Parathyroid adenoma (tissue), 2 donors: ENCODE results near the gene ZW10.
"Not testable (repeated sequence)": the region's sequence is repeated elsewhere in the genome, so short reads cannot be mapped to it uniquely, and the experiment has no call there.

Experiments used
- H2AFZ ChIP-seq: fragments of 300-600 bp; sonication (generic); one replicate; pipeline ENCODE4 v1.7.0; 2017; ENCODE audit warnings: antibody characterized with exemption, mild to moderate bottlenecking
- H3K27ac ChIP-seq: fragments of 300-600 bp; sonication (generic); one replicate; pipeline ENCODE4 v1.7.0; 2017
- H3K27me3 ChIP-seq: fragments of 300-600 bp; sonication (generic); one replicate; pipeline ENCODE4 v1.7.0; 2017; ENCODE audit warnings: low read length; ENCODE audit not compliant: control insufficient read depth, insufficient read depth
- H3K36me3 ChIP-seq: fragments of 300-600 bp; sonication (generic); one replicate; pipeline ENCODE4 v1.7.0; 2017; ENCODE audit warnings: low read length; ENCODE audit not compliant: control insufficient read depth, insufficient read depth
- H3K4me1 ChIP-seq: fragments of 300-600 bp; sonication (generic); one replicate; pipeline ENCODE4 v1.7.0; 2017; ENCODE audit warnings: control low read depth
- H3K4me2 ChIP-seq: fragments of 300-600 bp; sonication (generic); one replicate; pipeline ENCODE4 v1.7.0; 2017; ENCODE audit warnings: low read length
- H3K4me3 ChIP-seq: fragments of 300-600 bp; sonication (generic); one replicate; pipeline ENCODE4 v1.7.0; 2017; ENCODE audit warnings: low read depth, low read length
- H3K79me2 ChIP-seq: fragments of 300-600 bp; sonication (generic); one replicate; pipeline ENCODE4 v1.7.0; 2017; ENCODE audit warnings: control low read depth
- H3K9ac ChIP-seq: fragments of 300-600 bp; sonication (generic); one replicate; pipeline ENCODE4 v1.7.0; 2017; ENCODE audit warnings: mild to moderate bottlenecking
- H3K9me3 ChIP-seq: fragments of 300-600 bp; sonication (generic); one replicate; pipeline ENCODE4 v1.7.0; 2017; ENCODE audit warnings: low read length; ENCODE audit not compliant: control insufficient read depth
- TF ChIP-seq, protein P1 (sequence below): fragments of 300-600 bp; sonication (generic); IDR thresholded peaks from one replicate; pipeline ENCODE4 v1.7.0; 2017; ENCODE audit warnings: antibody characterized with exemption, mild to moderate bottlenecking
- donor health status: primary hyperparathyroidism.

Gene ZW10

DNA sequence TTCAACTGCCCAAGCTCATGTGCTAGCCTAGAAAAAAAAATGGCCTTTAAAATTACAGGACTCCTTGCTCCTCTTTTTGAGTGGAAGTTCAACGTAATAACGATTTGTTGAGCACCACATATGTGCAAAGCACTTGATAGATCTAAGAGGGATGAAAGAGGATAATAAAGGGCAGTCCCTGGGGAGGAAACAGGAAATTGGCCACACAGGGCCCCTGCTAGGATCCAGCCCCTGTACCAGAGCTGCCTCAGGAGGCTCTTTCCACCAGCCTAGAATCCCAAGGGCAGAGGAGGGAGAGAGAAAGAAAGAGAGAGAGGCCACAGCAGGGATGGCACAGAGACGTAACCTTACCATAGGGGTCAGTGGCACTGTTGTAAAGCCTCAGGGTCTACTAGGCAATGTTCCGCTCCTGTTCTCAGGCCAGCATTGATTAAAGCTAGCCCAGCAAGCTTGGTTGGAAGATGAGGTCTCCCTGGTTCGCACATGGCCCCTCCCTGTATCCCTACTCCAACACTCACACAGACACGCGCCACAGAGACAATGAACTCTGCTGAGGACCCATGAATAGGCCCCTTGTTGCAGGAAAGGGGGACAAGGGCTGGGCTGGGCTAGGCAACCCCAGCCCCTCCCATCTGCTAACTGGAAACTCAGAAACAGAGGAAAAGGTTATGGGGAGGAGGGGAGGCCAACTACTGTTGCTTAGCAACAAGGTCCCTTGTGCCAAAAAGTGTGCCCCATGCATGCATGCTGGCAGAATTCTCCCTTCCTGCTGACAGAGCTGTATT, 67.4 kb downstream of the ZW10 start, which contains the start of gene TMPRSS5:
TMPRSS5 (minus strand) TSS at position 438 of the 785 bp plus-strand sequence; CDS start at position 354, 84 bp downstream.
- Histone ChIP-seq H3K4me1 (peaks cover 15% of the 10 kb centered on the region), H3K4me2 (no peak within 1 kb of the TSS), H3K9ac (no peak within 1 kb of the TSS), H2AFZ (peak within 1 kb of the TSS; percentile 66), H3K27me3 (no peaks in the 10 kb centered on the region), H3K36me3 (no peaks in the 10 kb centered on the region), H3K27ac (peak within 1 kb of the TSS; percentile 72), H3K9me3 (no peaks in the 10 kb centered on the region), H3K4me3 (no peak within 1 kb of the TSS), H3K79me2 (no peaks in the 10 kb centered on the region)
- TF ChIP-seq, protein P1, sequence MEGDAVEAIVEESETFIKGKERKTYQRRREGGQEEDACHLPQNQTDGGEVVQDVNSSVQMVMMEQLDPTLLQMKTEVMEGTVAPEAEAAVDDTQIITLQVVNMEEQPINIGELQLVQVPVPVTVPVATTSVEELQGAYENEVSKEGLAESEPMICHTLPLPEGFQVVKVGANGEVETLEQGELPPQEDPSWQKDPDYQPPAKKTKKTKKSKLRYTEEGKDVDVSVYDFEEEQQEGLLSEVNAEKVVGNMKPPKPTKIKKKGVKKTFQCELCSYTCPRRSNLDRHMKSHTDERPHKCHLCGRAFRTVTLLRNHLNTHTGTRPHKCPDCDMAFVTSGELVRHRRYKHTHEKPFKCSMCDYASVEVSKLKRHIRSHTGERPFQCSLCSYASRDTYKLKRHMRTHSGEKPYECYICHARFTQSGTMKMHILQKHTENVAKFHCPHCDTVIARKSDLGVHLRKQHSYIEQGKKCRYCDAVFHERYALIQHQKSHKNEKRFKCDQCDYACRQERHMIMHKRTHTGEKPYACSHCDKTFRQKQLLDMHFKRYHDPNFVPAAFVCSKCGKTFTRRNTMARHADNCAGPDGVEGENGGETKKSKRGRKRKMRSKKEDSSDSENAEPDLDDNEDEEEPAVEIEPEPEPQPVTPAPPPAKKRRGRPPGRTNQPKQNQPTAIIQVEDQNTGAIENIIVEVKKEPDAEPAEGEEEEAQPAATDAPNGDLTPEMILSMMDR, result no peak

DNA sequence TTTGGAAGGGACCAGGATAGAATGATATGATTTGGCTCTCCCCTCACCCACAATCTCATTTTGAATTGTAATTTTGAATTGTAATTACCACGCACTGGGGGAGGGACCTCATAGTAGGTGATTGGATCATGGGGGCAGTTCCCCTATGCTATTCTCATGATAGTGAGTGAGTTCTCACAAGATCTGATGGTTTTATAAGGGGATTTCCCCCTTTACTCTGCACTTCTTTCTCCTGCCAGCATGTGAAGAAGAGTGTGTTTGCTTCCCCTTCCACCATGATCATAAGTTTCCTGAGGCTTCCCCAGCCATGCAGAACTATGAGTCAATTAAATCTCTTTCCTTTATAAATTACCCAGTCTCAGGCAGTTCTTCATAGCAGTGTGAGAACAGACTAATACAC, 69.9 kb downstream of the ZW10 start:
- H3K9me3 ChIP-seq, H3K79me2 ChIP-seq, H3K27ac ChIP-seq, H3K4me3 ChIP-seq, H3K9ac ChIP-seq, H3K27me3 ChIP-seq, H3K4me2 ChIP-seq, H2AFZ ChIP-seq, H3K36me3 ChIP-seq: not testable (repeated sequence)
- peaks cover 15% of the 10 kb centered on the region for H3K4me1 ChIP-seq

DNA sequence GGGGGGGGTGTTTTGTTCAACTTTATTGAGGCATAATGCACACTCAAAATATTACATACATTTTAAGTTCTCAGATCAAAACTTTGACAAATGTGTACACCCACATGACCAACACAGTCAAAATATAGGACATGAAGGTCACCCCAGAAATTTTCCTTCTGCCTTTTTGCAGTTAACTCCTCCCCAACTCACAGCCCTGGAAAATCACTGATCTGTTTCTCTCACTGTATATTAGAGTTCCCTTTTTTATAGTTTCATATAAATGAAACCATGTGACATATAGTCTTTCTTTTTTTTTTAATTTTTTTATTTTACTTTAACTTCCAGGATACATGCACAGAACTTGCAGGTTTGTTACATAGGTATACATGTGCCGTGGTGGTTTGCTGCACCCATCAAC, 72.0 kb downstream of the ZW10 start:
- no peak overlapping the region for H3K4me2 ChIP-seq
- no peak overlapping the region for H3K4me3 ChIP-seq
- no peaks in the 10 kb centered on the region for H3K27me3 ChIP-seq
- TF ChIP-seq, protein P1, result no peak
- no peaks in the 10 kb centered on the region for H3K9me3 ChIP-seq
- H3K27ac ChIP-seq, result no peak overlapping the region
- no peak overlapping the region for H3K9ac ChIP-seq
- no peaks in the 10 kb centered on the region for H3K79me2 ChIP-seq
- no peaks in the 10 kb centered on the region for H3K36me3 ChIP-seq
- H2AFZ ChIP-seq, result no peak overlapping the region
- H3K4me1 ChIP-seq, result peaks cover 10% of the 10 kb centered on the region

DNA sequence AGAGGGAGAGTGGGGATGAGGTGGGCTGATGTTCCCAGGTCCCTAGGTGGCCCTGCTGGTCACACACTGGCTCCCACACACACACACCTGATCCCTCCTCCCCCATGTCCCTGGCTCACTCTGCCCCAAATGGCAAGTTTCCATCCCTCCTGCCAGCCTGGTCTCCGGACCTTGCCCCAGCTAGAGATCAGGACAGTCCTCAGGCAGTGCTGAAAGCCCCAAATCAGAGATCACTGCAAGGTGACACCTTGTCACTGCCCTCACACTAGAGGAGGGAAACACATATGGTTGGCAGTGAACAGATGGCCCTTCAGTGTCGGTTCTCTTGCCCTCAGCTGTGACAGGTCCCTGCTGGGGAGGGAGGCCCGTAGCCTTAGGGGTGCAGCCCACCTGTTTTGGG, 75.0 kb downstream of the ZW10 start:
- no peaks in the 10 kb centered on the region for H3K4me1 ChIP-seq
- H3K9ac ChIP-seq, result no peak overlapping the region
- no peaks in the 10 kb centered on the region for H3K79me2 ChIP-seq
- TF ChIP-seq, protein P1, result no peak
- H3K36me3 ChIP-seq, result no peaks in the 10 kb centered on the region
- no peak overlapping the region for H3K27ac ChIP-seq
- no peak overlapping the region for H2AFZ ChIP-seq
- H3K9me3 ChIP-seq, result no peaks in the 10 kb centered on the region
- H3K4me2 ChIP-seq, result no peak overlapping the region
- H3K4me3 ChIP-seq, result no peak overlapping the region
- no peaks in the 10 kb centered on the region for H3K27me3 ChIP-seq

DNA sequence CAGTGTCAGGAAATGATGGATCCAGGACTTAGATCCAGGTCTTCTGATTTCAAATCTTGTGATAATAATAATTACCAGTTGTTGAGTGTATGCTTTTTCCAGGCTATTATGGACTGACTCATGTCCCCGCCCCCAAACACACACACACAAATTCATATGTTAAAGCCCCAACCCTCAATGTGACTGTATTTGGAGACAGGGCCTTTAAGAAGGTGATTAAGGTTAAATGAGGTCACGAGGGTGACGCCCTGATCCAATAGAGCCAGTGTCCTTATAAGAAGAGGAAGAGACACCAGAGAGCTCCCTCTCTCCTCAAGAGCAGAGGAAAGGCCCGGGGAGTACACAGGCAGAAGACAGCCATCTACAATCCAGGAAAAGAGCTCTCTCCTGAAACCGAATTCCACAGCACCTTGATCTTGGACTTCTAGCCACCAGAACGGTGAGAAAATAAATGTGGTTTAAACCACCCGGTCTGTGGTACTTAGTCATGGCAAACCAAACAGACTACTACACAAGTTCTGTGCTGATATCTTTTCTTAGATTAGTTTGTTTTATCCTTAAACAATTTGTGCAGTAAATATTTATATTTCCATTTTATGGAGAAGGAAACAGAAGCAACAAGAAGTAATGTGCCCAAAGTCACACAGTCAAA, 75.6 kb downstream of the ZW10 start:
- Histone ChIP-seq H3K9ac (no peak overlapping the region), H2AFZ (no peak overlapping the region), H3K4me3 (no peak overlapping the region), H3K79me2 (no peaks in the 10 kb centered on the region), H3K36me3 (no peaks in the 10 kb centered on the region), H3K9me3 (no peaks in the 10 kb centered on the region), H3K27me3 (no peaks in the 10 kb centered on the region), H3K4me1 (no peaks in the 10 kb centered on the region), H3K27ac (no peak overlapping the region), H3K4me2 (no peak overlapping the region)
- TF ChIP-seq, protein P1, result no peak
